Upper lobe of left lung (tissue), 6 donors: ENCODE results near the gene OR4C3. TPM values are rescaled to one million over a fixed set of nuclear protein-coding genes. Genes with fewer than 3 reads are reported as not detected.
"Not testable (repeated sequence)": the region's sequence is repeated elsewhere in the genome, so short reads cannot be mapped to it uniquely, and the experiment has no call there.

ENCODE experiments used
- ATAC-seq, 2 donors: fragments of 200-7000 bp; cut with Tn5 transposase; one replicate each; pipeline ENCODE4 v1.9.1; 2022; ENCODE audit warnings: mild to moderate bottlenecking in 2 of 2, moderate library complexity in 2 of 2; ENCODE audit not compliant: low FRiP score in 2 of 2
- DNase-seq, 2 donors: peaks; one replicate each; pipeline ENCODE4 v3.0.0-alpha.2; 2019 to 2020
- H3K27ac ChIP-seq, 4 donors: fragments of 200-600 bp; sonication (generic); one replicate each; pipeline ENCODE4 v1.5.1; 2016 to 2019
- H3K27me3 ChIP-seq, 4 donors: fragments of 200-600 bp; sonication (generic); one replicate each; pipeline ENCODE4 v1.5.1; 2017 to 2019
- H3K36me3 ChIP-seq, 4 donors: fragments of 200-600 bp; sonication (generic); one replicate each; pipeline ENCODE4 v1.5.1; 2016 to 2019
- H3K4me1 ChIP-seq, 4 donors: fragments of 200-600 bp; sonication (generic); one replicate each; pipeline ENCODE4 v1.5.1; 2018 to 2019
- H3K4me3 ChIP-seq, 4 donors: fragments of 200-600 bp; sonication (generic); one replicate each; pipeline ENCODE4 v1.5.1; 2017 to 2019; ENCODE audit warnings: mild to moderate bottlenecking in 2 of 4, moderate library complexity in 1 of 4
- H3K9me3 ChIP-seq, 4 donors: fragments of 200-600 bp; sonication (generic); one replicate each; pipeline ENCODE4 v1.5.1; 2018 to 2019
- CTCF ChIP-seq, 6 experiments: fragments of 450-650 bp in 4 of 6; fragments of 200-600 bp in 2 of 6; sonication (generic) in 2 of 6; IDR thresholded peaks; one replicate each; pipeline ENCODE4 v1.5.1; 2016 to 2019; ENCODE audit warnings: antibody characterized with exemption in 6 of 6
- EP300 ChIP-seq, 4 donors: sonication (generic); formaldehyde crosslinking; IDR thresholded peaks; one replicate each; pipeline ENCODE4 v1.5.1; 2017; ENCODE audit warnings: antibody characterized with exemption in 4 of 4, control low read depth in 2 of 4
- POLR2A ChIP-seq, 4 donors: fragments of 450-650 bp; IDR thresholded peaks; one replicate each; pipeline ENCODE4 v1.5.1; 2016 to 2017; ENCODE audit warnings: antibody characterized with exemption in 4 of 4, mild to moderate bottlenecking in 2 of 4
- POLR2AphosphoS5 ChIP-seq, 2 donors: sonication (generic); formaldehyde crosslinking; IDR thresholded peaks; one replicate each; pipeline ENCODE4 v1.5.1; 2017; ENCODE audit warnings: antibody characterized with exemption in 2 of 2
- WGBS, 2 donors: methylation state at CpG; one replicate each; pipeline ENCODE4 v1.1.5; 2017 to 2018; 5-methylcytosine and 5-hydroxymethylcytosine counted together
- total RNA-seq, 6 donors: library from RNA; depleted of rRNA in 4 of 6; stranded (reverse); fragments of >200 nt in 4 of 6; gene quantifications; one replicate each; pipeline versions ENCODE4 v1.1.0 to v1.2.1, GENCODE V29; 2016 to 2021
- donor health status: DM: no; HTN: no; CAD: no; lungs with moderate emphysema.
- donor health status: DM: no; HTN: yes; CAD: no; lungs with severe emphysema.

Gene OR4C3
- total RNA-seq, 6 donors from 2014 or later: not detected

GRCh38 chr11:48354013-48354412 is 29.3 kb downstream of the OR4C3 start:
- WGBS, 2 donors: 94 to 95% methylated on average over 4 of the region's 4 CpGs
- no peak overlapping the region for H3K4me3 ChIP-seq
- TF ChIP-seq EP300 (IDR thresholded peaks at IDR 0.05) (no peak), POLR2A (IDR thresholded peaks at IDR 0.05) (no peak), CTCF (IDR thresholded peaks at IDR 0.05) (no peak), POLR2AphosphoS5 (IDR thresholded peaks at IDR 0.05) (no peak)
- H3K27me3 ChIP-seq: no peaks in the 10 kb centered on the region
- peaks cover 0 to 6% (median 0%) of the 10 kb centered on the region in 4 donors for H3K9me3 ChIP-seq
- no peaks in the 10 kb centered on the region for H3K36me3 ChIP-seq
- no peak overlapping the region for H3K27ac ChIP-seq
- ATAC-seq: no peak
- no peak for DNase-seq
- H3K4me1 ChIP-seq: no peaks in the 10 kb centered on the region

GRCh38 chr11:48354677-48355076 is 30.0 kb downstream of the OR4C3 start:
- TF ChIP-seq POLR2AphosphoS5 (IDR thresholded peaks at IDR 0.05): no peak
- TF ChIP-seq POLR2A (IDR thresholded peaks at IDR 0.05): no peak
- no peak for TF ChIP-seq CTCF (IDR thresholded peaks at IDR 0.05)
- TF ChIP-seq EP300 (IDR thresholded peaks at IDR 0.05): no peak
- H3K9me3 ChIP-seq: peaks cover 0 to 6% (median 0%) of the 10 kb centered on the region in 4 donors
- no peaks in the 10 kb centered on the region for H3K4me1 ChIP-seq
- DNase-seq (no peak), ATAC-seq (no peak)
- 78 to 96% methylated on average over 1 of the region's 1 CpG for WGBS, 2 donors
- H3K36me3 ChIP-seq: no peaks in the 10 kb centered on the region
- H3K27me3 ChIP-seq: no peaks in the 10 kb centered on the region
- no peak overlapping the region for H3K27ac ChIP-seq
- H3K4me3 ChIP-seq: no peak overlapping the region

GRCh38 chr11:48361289-48361688 is 36.6 kb downstream of the OR4C3 start:
- DNase-seq, H3K36me3 ChIP-seq, H3K27me3 ChIP-seq, H3K27ac ChIP-seq, H3K9me3 ChIP-seq, ATAC-seq, H3K4me3 ChIP-seq, H3K4me1 ChIP-seq: not testable (repeated sequence)
- WGBS, 2 donors: 44 to 60% methylated on average over 2 of the region's 2 CpGs

GRCh38 chr11:48366365-48366764 is 41.6 kb downstream of the OR4C3 start, which contains the start of gene OR4C5:
Gene OR4C5 (minus strand): TSS chr11:48366465. CDS start chr11:48366465, 0 bp downstream.
- WGBS, 2 donors: 84 to 88% methylated on average over 2 of the region's 2 CpGs
- H3K27ac ChIP-seq: no peak within 1 kb of the TSS
- no peak for ATAC-seq

More at GRCh38 chr11:48366365-48366764, 41.6 kb downstream of the OR4C3 start, which contains the start of gene OR4C5:
- H3K27me3 ChIP-seq: no peaks in the 10 kb centered on the region
- no peaks in the 10 kb centered on the region for H3K36me3 ChIP-seq
- no peak for TF ChIP-seq POLR2AphosphoS5 (IDR thresholded peaks at IDR 0.05)
- no peak for TF ChIP-seq CTCF (IDR thresholded peaks at IDR 0.05)
- TF ChIP-seq EP300 (IDR thresholded peaks at IDR 0.05): no peak
- no peak for TF ChIP-seq POLR2A (IDR thresholded peaks at IDR 0.05)
- DNase-seq: no peak
- no peaks in the 10 kb centered on the region for H3K4me1 ChIP-seq
- no peak within 1 kb of the TSS for H3K4me3 ChIP-seq
- H3K9me3 ChIP-seq: no peaks in the 10 kb centered on the region

Other genes starting within 250 kb of the OR4C3 start
- gene OR4B1, start 108.1 kb upstream of the OR4C3 start, total RNA-seq: not detected
- gene OR4X2, start 79.8 kb upstream of the OR4C3 start, total RNA-seq: not detected
- gene OR4X1, start 61.1 kb upstream of the OR4C3 start, total RNA-seq: not detected
- not detected for gene OR4S1, start 18.7 kb upstream of the OR4C3 start, total RNA-seq
- gene OR4C5, start 41.5 kb downstream of the OR4C3 start, total RNA-seq: not detected
- gene OR4A47, start 163.9 kb downstream of the OR4C3 start, total RNA-seq: not detected